ENCODE measurements around the gene TFAP2B.

DNA sequence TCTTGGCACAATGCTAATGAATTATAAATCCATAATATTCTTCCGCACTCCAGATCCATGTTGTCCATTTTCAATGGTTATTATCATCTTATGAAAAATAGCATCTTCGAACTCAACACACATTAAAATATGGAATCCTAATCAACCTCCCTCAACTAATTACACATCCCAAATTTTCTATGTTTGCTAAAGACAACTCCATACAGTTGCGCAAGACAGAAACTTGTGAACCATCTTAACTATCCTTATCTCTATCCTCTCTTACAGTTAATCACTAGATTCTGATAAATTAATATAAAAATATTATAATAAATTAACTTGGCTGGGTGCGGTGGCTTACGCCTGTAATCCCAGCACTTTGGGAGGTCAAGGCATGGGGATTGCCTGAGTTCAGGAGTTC, 38.3 kb upstream of the TFAP2B start:
- no peak for TF ChIP-seq EZH2phosphoT487 (IDR thresholded peaks at IDR 0.05; ENCODE audit: borderline replicate concordance)
- TF ChIP-seq CTCF (conservative IDR thresholded peaks at IDR 0.05; ENCODE audit: low read length), result no peak

All from Loucy (cell line).